ENCODE measurements around the gene TNFRSF25.

Gene TNFRSF25

DNA sequence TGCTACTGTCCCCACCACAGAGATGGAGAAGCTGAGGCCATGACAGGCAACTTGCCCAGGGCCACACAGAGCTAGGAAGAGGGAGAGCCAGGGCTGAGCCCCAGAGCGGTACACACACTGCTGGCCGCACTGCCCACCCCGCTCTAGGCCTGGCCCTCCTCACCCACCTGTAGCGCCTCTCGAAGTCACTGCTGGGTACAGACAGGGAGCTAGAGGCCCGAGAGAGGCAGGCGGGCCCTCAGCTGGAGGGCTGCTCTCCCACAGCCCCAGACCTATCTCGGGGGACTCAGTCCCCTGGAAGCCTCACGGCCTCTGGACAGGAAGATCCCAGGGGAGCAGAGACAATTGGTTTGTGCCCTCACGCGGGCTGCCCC lies 42.8 kb upstream of the TNFRSF25 start:
- DNase-seq, result no peak
- Histone ChIP-seq H3K9me3 (no peaks in the 10 kb centered on the region), H3K4me1 (peaks cover 0 to 28% (median 4%) of the 10 kb centered on the region in 4 donors), H3K4me3 (no peak overlapping the region), H3K27me3 (peaks cover 0 to 17% of the 10 kb centered on the region in 2 donors), H3K36me3 (no peaks in the 10 kb centered on the region), H3K27ac (no peak overlapping the region)
- no peak for TF ChIP-seq CTCF (IDR thresholded peaks at IDR 0.05)
- intact Hi-C loops (cut with DNase I; ENCODE audit: low total_unique reads), result no loop called here

DNA sequence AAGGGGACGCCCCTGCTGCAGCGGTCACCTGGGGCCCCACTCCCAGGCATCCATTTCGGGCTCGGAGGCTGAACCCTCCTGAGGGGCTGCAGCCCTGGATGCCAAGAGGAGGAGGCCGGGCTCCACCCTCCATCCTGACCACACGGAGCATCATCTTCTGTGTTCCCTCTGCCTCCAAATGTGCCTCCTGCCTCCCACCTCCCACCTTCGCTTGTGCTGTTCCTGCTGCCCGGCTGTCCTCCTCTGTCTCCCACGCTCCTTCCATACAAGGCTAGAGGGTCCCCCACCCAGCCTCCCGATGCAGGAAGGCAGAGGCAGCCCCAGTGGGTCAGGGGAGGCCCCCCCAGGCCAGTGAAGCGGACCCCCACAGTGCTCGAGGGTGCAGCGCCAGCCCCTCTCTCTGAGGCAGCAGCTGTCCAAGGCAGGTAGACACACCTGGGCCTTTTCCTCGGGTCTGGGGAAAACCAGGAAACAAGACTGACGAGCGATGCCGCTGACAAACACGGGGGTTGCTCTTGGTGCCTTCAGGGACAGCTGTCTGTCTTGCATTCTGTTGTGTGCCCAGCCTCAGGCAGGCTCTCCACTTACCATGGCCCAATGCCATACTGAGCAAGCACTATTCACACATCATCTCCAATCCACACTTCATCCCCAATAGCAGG lies 42.3 kb upstream of the TNFRSF25 start:
- Histone ChIP-seq H3K4me3 (no peak overlapping the region), H3K4me1 (peaks cover 0 to 27% (median 5%) of the 10 kb centered on the region in 4 donors), H3K27me3 (peaks cover 0 to 17% of the 10 kb centered on the region in 2 donors), H3K27ac (no peak overlapping the region), H3K9me3 (no peaks in the 10 kb centered on the region), H3K36me3 (no peaks in the 10 kb centered on the region)
- no peak for TF ChIP-seq CTCF (IDR thresholded peaks at IDR 0.05)
- DNase-seq, result no peak
- intact Hi-C loops (cut with DNase I; ENCODE audit: low total_unique reads), result no loop called here

DNA sequence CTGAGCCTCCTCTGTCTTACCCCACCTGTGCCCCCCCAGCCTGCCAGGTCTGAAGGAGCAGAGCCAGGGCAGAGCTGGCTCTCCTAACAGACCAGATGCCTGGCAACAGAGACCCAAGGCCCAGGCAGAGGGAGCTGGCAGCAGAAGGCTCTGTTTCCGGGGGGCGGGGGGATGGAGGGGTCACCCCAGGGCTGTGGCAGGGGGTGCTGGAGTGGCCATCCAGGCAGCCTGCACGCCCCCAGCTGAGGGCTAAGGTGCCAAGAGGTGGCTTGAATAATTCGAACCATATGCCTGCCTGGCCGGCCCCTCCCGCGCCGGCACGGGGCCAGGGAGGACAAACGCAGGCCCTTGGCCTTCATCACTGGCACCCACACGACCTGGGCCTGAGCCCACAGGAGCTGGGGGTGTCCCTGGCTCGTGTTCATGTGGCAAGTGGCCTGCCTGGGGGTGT lies 41.5 kb upstream of the TNFRSF25 start:
- Histone ChIP-seq H3K4me3 (no peak overlapping the region), H3K9me3 (no peaks in the 10 kb centered on the region), H3K36me3 (no peaks in the 10 kb centered on the region), H3K4me1 (peaks cover 3 to 24% (median 11%) of the 10 kb centered on the region in 4 donors), H3K27me3 (peaks cover 0 to 17% of the 10 kb centered on the region in 2 donors), H3K27ac (no peak overlapping the region)
- intact Hi-C loops (cut with DNase I; ENCODE audit: low total_unique reads), result no loop called here
- TF ChIP-seq CTCF (IDR thresholded peaks at IDR 0.05), result no peak
- no peak for DNase-seq

- Histone ChIP-seq H3K36me3 (no peaks in the 10 kb centered on the region), H3K4me3 (no peak overlapping the region), H3K27ac (no peak overlapping the region), H3K4me1 (peaks cover 5 to 25% (median 16%) of the 10 kb centered on the region in 4 donors), H3K9me3 (no peaks in the 10 kb centered on the region), H3K27me3 (peaks cover 0 to 17% of the 10 kb centered on the region in 2 donors)
- intact Hi-C loops (cut with DNase I; ENCODE audit: low total_unique reads), result no loop called here
- TF ChIP-seq CTCF (IDR thresholded peaks at IDR 0.05), result no peak
- no peak for DNase-seq
Measured at GRCh38 chr1:6507037-6507428, 41.1 kb upstream of the TNFRSF25 start.

- no peak for DNase-seq
- Histone ChIP-seq H3K27me3 (peaks cover 0 to 17% of the 10 kb centered on the region in 2 donors), H3K4me3 (no peak overlapping the region), H3K4me1 (peaks cover 5 to 31% (median 22%) of the 10 kb centered on the region in 4 donors), H3K36me3 (no peaks in the 10 kb centered on the region), H3K9me3 (no peaks in the 10 kb centered on the region), H3K27ac (no peak overlapping the region)
- intact Hi-C loops (cut with DNase I; ENCODE audit: low total_unique reads), result no loop called here
- no peak for TF ChIP-seq CTCF (IDR thresholded peaks at IDR 0.05)
Measured at GRCh38 chr1:6506210-6507036, 40.5 kb upstream of the TNFRSF25 start.

Data from tibial artery (tissue), 4 donors.